GM21619 (cell line): ENCODE data around the gene OR2V1.
"Not testable (repeated sequence)": the region's sequence is repeated elsewhere in the genome, so short reads cannot be mapped to it uniquely, and the experiment has no call there.

Experiments used
- ATAC-seq: cut with Tn5 transposase; IDR thresholded peaks from one replicate; pipeline ENCODE4 v1.9.1; 2021; ENCODE audit not compliant: unreplicated experiment

The OR2V1 gene, protein sequence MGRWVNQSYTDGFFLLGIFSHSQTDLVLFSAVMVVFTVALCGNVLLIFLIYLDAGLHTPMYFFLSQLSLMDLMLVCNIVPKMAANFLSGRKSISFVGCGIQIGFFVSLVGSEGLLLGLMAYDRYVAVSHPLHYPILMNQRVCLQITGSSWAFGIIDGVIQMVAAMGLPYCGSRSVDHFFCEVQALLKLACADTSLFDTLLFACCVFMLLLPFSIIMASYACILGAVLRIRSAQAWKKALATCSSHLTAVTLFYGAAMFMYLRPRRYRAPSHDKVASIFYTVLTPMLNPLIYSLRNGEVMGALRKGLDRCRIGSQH

DNA sequence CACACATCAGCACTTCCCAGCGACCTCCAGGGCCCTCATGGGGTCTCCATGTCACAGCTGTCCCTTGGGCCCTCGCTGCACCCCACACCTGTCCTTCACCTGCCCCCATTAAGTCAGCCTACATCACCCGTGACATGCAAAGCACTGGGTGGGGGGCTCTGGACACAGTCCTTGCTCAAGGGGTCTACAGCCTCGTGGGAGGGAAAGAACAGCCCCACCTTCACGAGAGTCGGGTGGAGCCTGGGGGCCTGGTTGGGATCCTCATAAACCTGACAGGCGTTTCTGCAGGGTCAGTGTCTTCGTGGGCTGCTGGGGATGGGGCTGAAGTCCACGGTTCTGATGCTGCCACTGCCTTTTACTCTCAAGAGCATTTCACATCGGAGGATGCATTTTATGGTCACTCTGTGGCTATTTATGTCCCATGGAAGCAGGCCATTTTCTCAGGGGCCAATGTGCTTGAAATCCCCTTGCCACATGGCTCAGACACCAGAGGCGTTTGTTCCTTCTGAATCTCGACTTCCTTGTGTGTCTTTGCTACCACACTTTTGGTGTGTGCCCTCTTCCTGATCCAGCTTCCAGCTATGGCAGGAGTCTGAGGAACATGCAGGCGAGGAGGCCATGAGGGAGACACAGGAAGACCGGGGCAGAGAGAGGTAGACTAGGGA is at the start of gene OR2V1:
Gene OR2V1 (minus strand): TSS at position 338 of the 665 bp plus-strand sequence. CDS start 5,865 bp downstream, outside the sequence.
- ATAC-seq = no peak

DNA sequence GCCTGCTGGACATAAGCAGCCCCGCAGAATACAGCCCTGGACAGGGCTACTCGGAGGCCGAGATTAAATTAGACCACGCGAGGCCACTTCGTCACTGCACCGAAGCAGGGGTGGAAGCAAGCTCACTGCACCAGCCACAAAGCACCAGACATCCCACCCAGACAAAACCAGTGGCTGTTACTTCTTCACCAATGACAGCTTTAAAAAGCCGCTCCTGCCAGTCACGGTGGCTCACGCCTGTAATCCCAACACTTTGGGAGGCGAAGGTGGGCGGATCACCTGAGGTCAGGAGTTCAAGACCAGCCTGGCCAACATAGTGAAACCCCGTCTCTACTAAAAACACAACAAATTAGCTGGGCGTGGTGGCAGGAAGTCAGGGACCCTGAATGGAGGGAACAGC is 46.6 kb upstream of the OR2V1 start:
- ATAC-seq = not testable (repeated sequence)

DNA sequence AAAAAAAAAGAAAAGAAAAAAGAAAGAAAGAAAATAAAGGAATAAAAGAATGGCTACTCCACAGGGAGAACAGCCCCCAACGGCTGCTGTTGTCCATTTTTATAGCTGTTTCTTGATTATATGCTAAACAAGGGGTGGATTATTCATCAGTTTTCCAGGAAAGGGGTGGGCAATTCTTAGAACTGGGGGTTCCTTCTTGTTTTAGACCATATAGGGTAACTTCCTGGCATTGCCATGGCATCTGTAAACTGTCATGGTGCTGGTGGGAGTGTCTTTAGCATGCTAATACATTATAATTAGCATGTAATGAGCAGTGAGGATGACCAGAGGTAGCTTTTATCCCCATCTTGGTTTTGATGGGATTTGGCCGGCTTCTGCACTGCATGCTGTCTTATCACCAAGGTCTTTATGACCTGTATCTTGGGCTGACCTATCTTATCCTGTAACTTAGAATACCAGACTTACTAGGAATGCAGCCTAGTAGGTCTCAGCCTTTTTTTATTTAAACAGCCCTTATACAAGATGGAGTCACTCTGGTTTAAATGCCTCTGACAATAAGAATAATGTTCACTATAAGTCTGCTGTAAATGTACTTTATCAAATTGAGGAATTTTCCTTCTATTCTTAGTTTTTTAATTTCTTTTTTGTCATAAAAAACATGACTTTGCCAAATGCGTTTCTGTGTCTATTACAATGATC is 45.4 kb upstream of the OR2V1 start:
- no peak for ATAC-seq

DNA sequence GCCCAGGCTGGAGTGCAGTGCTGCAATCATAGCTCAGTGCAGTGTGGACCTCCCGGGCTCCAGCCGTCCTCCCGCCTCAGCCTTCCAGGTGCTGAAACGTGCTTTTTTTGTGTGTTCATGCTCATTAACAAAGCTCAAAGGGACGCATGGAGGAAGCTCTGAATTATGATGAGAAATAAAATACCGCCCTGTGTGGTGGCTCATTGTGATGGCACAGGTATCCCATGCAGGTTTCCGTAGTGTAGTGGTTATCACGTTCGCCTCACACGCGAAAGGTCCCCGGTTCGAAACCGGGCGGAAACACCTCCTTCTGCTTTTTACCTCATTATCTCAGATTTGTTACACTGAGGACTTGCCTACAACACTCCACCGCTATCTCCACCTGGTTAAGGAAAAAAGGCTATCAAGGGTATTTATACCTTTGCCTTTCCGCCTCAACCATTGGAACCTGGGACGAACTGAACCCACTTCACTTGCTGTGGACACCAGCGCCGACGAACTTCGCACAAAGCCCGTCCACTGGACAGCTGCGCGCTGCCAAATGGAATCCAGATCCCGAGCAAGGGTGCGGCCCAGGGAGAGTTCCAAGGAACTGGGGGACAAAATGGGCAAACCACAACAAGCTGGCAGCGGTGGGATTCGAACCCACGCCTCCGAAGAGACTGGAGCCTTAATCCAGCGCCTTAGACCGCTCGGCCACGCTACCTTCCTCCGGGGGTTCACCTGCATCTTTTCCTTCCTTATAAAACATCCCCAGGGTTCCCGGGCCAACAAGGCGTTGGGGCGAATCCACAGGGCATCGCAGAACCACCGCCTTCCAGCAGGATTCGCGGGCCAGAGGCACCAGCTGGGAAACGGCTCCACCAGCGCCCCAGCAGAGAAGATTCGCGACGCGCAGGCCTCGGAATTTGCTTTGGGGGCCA is 42.7 kb upstream of the OR2V1 start:
- peak; percentile 43 for ATAC-seq

DNA sequence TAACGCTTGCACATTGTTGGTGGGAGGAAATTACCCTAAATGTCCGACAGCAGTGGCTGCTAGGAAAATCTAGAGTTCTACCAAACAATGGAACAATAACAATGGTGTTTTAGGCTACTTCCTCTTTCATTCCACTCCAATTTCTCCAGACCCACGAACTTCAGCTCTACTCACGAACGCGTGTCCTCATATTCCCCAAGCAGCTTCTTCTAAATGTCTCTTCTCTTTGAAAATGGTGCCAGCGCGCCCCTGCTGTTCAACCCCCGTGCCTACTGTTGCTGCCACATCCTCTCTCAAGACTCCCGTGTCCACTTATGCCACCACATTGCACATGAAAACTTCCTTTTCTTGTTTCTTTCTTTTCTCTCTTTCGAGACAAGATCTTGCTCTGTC is 42.1 kb upstream of the OR2V1 start:
- peak; percentile 33 for ATAC-seq

DNA sequence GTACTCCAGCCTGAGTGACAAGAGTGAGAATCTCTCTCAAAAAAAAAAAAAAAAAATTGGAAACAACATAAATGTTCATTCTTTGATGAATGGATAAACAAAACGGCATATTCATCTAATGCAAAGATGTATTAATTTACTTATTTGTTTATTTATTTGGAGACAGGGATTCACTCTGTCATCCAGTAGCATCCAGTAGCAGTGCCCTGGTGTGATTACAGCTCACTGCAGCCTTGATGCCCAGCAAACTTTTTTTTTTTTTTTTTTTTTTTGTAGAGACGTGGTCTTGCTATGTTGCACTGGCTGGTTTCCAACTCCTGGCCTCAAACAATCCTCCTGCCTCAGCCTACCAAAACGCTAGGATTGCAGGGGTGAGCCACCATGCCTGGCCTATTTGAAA is 40.8 kb upstream of the OR2V1 start:
- no peak for ATAC-seq

DNA sequence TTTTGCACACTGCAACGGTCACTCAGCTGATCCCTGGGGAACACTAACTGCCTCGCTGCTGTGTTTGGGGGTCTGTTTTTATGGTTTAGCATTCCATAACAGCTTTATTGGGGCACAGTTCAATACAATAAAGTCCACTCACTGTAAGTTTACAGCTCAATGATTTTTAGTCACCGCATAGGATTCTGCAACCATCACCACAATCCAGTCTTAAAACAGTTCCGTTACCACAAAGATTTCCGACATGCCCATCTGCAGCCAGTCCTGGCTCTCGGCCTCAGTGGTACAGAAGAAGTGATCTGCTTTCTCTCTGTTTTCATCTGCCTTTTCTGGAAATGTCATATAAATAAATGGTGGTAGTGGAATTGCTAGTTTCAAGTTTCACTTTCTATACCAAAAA is 40.0 kb upstream of the OR2V1 start:
- ATAC-seq = no peak

DNA sequence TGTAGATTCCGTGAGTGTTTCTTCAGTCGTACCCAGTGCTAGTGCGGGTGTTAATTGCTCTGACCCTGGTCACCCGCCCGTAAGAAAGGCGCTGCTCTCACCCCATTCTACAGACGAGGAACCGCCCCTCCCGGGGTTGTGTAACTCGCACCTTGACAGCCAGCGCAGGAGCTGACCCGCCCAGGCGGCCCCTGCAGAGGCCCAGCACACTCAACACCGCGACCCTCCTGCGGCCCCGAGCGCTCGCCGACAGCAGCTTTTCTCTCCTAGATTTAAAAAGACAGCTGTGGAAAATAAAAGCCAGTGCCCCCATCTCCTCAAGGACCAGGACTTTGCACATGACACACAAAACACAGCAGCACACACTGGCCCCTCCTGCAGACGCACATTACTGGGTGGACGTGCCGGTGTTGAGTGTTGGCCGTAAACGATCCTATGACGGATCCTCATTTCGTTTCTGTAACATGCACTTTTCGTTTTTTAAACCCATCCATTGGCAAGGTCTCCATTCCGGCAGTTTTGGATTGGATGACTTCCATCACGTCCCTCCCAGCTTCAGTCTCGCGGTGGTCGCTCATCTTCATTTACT is 39.4 kb upstream of the OR2V1 start:
- no peak for ATAC-seq

DNA sequence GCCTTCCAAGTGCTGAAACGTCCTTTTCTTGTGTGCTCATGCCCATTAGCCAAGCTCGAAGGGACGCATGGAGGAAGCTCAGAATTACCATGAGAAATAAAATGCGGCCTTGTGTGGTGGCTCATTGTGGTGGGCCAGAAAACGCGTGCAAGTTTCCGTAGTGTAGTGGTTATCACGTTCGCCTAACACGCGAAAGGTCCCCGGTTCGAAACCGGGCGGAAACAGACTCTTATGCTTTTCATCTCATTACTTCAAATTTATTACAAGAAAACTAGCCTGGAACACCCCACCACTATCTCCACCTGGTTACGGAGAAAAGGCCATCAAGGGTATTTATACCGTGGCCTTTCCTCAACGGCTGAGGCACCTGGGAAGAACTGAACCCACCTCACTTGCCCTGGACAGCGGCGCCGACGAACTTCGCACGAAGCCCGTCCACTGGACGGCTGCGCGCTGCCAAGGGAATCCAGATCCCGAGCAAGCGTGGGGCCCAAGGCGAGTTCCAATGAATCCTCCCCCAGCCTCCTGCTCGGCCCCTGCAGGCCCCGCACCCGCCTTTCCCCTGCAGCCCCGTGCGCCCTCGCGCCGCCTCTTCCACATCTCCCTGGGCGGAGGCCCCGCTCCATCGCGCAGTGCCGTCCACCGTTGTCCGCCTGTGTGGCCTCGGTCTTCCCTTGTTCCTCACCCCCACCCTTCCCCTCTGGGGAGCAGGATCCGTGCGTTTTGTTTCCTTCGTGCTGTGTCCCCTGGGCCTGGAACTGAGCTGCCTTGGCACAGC is 38.7 kb upstream of the OR2V1 start:
- not testable (repeated sequence) for ATAC-seq

DNA sequence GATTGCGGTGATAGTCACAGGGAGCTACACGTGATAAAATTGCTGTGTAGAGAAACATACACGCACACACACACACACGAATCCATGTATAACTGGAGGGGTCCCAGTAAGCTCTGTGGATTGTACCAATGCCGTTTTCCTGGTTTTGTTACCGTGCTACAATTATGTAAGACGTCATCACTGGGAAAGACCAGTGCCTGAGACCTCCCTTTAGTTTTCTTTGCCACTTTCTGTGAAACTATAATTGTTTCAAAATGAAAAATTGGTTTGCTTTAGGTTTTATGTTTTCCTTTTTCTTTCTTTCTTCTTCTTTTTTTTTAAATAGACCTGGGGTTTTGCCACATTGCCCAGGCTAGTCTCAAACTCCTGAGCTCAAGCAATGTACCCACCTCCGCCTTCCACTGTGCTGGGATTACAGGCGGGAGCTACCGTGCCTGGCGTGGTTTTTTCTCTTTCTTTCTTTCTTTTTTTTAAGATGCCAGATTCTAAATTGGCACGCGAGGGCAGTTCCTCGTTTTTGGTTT is 37.7 kb upstream of the OR2V1 start:
- no peak for ATAC-seq

DNA sequence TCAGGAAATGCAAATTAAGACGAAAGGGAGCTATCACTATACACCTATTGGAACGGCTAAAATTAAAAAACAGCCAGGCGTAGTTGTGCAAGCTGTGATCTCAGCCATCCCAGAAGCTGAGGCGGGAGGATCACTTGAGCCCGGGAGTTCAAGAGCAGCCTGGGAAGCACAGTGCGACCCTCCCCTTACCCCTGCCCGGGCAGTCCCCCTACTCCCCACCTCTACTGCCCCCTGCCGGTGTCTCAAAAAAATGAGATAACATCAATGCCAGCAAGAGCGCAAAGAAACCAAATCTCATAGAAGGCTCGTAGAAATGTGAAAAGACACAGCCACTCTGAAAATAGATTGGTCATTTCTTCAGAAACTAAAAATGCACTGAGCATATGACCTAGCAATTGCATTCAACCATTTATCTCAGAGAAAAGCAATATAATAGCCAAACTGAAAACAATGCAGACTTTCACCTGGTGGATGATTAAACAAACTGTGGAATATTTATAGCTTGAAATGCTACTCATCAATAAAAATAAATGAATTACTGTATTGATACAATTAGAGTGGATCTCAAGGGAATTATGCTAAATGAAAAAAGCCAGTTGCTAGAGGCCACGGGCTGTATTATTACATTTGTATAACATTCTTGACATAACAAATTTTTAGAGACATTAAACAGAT is 37.0 kb upstream of the OR2V1 start:
- ATAC-seq = no peak

DNA sequence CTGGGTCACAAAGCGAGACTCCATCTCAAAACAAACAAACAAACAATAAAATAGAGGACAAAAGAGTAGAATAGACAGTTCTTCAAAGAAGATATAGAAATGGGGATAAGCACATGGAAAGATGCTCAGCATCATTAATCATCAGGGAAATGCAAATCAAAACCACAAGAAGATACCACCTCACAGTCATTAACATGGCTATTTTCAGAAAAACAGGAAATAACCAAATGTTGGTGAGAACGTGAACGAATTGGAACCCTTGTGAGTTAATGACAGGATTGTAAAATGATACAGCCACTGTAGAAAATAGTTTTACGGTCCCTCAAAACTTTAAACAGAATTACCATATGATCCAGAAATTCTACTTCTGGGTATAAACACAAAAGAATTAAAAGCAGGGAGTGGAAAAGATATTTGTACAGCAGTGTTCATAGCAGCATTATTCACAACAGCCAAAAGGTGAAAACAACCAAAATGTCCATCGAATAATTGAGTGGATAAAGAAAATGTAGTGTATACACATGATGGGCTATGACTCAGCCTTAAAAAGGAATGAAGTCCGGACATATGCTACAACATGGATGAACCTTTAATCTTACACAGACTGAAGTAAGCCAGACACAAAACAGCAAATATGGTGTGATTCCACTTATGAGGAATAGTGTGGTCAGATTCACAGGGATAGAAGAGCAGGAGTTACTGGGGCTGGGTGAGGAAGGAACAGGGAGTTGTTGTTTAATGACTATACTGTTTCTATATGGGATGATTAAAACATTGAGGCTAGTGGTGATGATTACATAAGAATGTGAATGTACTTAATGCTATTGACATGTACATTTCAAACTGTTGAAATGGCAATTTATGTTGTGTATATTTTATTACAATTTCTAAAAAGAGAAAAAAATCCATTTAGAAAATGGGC is 36.1 kb upstream of the OR2V1 start:
- no peak for ATAC-seq

DNA sequence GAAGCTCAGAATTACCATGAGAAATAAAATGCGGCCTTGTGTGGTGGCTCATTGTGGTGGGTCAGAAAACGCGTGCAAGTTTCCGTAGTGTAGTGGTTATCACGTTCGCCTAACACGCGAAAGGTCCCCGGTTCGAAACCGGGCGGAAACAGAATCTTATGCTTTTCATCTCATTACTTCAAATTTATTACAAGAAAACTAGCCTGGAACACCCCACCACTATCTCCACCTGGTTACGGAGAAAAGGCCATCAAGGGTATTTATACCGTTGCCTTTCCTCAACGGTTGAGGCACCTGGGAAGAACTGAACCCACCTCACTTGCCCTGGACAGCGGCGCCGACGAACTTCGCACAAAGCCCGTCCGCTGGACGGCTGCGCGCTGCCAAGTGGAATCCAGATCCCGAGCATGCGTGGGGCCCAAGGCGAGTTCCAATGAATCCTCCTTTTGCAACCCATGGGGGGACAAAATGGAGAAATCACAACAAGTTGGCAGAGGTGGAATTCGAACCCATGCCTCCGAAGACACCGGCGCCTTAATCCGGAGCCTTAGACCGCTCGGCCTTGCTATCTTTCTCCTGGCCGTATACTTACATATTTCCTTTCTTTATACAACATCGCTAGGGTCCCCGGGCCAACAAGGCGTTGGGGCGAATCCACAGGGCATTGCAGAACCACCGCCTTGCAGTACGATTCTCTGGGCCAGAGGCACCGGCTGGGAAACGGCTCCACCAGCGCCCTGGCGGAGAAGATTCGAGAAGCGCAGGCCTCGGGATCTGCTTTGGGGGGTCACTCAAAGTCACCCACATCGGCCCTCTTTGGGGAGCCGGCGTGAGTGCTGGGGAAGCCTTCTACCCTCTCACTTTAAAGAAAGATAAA is 33.3 kb upstream of the OR2V1 start:
- no peak for ATAC-seq

DNA sequence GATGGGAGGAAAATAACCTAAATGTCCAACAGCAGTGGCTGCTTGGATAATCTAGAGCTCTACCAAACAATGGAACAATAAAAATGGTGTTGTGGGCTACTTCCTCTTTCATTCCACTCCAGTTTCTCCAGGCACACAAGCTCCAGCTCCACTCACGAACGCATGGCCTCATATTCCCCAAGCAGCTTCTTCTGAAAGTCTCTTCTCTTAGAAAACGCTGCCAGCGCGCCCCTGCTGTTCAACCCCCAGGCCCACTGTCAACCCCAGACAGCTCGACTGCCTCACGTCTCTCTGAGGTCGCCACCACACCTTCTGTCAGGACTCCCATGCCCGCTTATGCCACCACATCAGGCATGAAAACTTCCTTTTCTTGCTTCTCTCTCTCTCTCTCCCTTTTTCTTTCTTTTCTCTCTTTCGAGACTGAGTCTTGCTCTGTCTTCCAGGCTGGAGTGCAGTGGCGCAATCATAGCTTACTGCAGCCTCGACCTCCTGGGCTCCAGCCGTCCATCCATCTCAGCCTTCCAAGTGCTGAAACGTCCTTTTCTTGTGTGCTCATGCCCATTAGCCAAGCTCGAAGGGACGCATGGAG is 32.6 kb upstream of the OR2V1 start:
- no peak for ATAC-seq

DNA sequence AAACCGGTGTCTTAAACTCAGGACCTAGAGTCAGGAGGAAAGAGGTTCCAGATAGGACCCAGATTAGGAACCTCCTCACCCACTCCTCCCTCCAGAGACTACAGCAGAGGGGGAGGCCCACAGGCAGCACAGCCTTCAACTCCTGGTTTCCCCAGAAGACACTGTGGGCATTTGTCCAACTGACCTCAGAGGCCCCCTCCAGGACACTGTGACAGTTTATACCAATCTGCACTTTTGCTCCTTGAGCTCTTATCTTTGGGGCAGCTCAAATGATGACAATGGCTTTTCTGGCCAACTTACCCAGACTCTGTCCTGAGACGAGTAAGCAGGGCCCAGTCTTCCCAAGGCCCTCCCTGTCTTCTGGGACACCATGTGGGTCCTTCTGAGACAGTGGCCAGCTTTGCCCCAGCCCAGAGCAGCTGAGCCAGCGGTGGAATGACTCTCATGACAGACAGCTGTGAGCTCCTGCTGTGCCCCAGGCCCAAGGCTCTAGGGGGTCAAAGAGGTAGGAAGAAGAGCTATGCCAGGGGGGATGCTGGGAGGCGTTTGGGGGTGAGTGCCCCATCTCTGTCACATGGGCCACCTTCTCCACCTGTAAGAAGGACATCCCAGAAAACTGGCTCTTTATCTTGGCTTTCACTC is 30.7 kb upstream of the OR2V1 start:
- ATAC-seq = no peak
